D721Med (cell line): Measurements from ENCODE around the gene FAM107A.

Experiments
- DNase-seq: peaks from one replicate; pipeline ENCODE4 v3.0.0; 2011; ENCODE audit warnings: low spot score; ENCODE audit not compliant: insufficient read length
- FAIRE-seq: peaks from 2 replicates; lab custom pipeline; 2011; peaks lifted over from hg19 to GRCh38; lab: Jason Lieb, UNC
- CTCF ChIP-seq: IDR thresholded peaks from 2 replicates; pipeline ENCODE4 v1.5.1; 2012; ENCODE audit warnings: mild to moderate bottlenecking, control low read depth; ENCODE audit not compliant: insufficient read depth; ENCODE audit errors: missing control alignments

Gene FAM107A

GRCh38 chr3:58574106-58574505, 3.1 kb downstream of the FAM107A start:
- no peak for DNase-seq
- FAIRE-seq = no peak
- no peak for TF ChIP-seq CTCF

- no peak for FAIRE-seq
- DNase-seq = no peak
- no peak for TF ChIP-seq CTCF
Observed at GRCh38 chr3:58573640-58574039, 3.6 kb downstream of the FAM107A start.

GRCh38 chr3:58572634-58573230, 4.5 kb downstream of the FAM107A start:
- DNase-seq (no peak), FAIRE-seq (no peak)
- TF ChIP-seq CTCF = no peak

- no peak for TF ChIP-seq CTCF
- DNase-seq (no peak), FAIRE-seq (no peak)
Observed at GRCh38 chr3:58572013-58572633, 5.1 kb downstream of the FAM107A start.

- no peak for TF ChIP-seq CTCF
- no peak for FAIRE-seq
- no peak for DNase-seq
Observed at GRCh38 chr3:58570851-58571250, 6.3 kb downstream of the FAM107A start.

GRCh38 chr3:58569287-58570001, 7.7 kb downstream of the FAM107A start:
- TF ChIP-seq CTCF = no peak
- FAIRE-seq (no peak), DNase-seq (no peak)
